Vein endothelial cell (primary cell): ENCODE measurements around the gene NLRP6. TPM values are rescaled to one million over a fixed set of nuclear protein-coding genes. Genes with fewer than 3 reads are reported as not detected.

Experiments used
- small RNA-seq: library from RNA; depleted of rRNA; stranded (forward); fragments of <200 nt; gene quantifications from one replicate; pipeline ENCODE3, GENCODE V24; 2012
- total RNA-seq: library from RNA; depleted of rRNA; stranded (reverse); fragments of >200 nt; gene quantifications from 2 replicates; pipeline ENCODE4 v1.2.3, GENCODE V29; 2012

Gene NLRP6
- total RNA-seq: not detected in 2 replicates

GRCh38 chr11:278001-278951, at the start of gene NLRP6:
TSS of gene NLRP6 (plus strand) at chr11:278407. CDS start at chr11:278570, 163 bp downstream.

GRCh38 chr11:235997-236773, 42.0 kb upstream of the NLRP6 start, which contains the start of gene SIRT3:
TSS of gene SIRT3 (minus strand) at chr11:236342. CDS start at chr11:236328, 14 bp downstream.

DNA sequence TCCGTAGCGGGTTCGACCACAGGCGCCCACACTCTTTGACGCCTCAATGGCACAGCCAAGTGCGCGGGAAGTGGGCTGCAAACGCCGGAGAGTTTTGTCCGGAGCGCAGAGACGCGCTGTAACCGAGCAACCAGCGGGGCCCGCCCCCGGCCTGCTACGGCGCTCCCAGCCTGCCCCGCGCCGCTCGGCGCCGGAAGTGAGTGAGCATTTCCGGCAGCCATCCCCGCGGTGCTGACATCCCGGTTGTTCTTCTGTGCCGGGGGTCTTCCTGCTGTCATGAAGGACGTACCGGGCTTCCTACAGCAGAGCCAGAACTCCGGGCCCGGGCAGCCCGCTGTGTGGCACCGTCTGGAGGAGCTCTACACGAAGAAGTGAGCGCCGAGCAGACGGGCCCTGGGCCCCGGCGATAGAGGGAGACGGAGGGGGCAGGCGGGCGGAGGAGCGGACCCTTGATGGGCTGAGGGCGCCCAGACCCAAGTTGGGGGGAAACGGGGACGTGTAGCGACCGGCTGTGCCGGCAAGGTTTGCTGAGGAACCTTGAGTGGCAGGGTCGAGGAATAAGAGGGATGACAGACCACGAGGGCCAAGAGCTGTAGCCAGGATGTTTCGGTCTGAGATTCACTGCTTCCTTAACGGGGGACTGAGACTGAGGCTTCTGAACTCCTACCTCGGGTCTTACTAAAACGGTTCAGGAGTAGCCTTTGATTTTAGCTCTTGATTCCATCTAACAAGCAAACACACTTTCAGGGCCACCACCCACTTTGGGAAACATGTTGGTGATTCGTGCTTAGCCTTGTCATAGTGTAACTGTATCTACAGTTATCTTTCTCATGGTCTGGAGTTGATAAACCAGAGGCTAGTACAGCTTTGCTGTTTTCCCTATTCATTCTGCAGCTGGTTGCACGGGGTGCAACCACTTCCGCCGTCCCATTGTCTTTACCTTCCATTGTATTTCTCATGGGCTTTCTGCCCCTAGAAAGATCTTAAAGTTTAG, 41.1 kb upstream of the NLRP6 start, which contains the start of gene PSMD13:
Gene PSMD13 (plus strand): TSS at position 203 of the 994 bp plus-strand sequence. CDS start 74 bp downstream, at position 277.

DNA sequence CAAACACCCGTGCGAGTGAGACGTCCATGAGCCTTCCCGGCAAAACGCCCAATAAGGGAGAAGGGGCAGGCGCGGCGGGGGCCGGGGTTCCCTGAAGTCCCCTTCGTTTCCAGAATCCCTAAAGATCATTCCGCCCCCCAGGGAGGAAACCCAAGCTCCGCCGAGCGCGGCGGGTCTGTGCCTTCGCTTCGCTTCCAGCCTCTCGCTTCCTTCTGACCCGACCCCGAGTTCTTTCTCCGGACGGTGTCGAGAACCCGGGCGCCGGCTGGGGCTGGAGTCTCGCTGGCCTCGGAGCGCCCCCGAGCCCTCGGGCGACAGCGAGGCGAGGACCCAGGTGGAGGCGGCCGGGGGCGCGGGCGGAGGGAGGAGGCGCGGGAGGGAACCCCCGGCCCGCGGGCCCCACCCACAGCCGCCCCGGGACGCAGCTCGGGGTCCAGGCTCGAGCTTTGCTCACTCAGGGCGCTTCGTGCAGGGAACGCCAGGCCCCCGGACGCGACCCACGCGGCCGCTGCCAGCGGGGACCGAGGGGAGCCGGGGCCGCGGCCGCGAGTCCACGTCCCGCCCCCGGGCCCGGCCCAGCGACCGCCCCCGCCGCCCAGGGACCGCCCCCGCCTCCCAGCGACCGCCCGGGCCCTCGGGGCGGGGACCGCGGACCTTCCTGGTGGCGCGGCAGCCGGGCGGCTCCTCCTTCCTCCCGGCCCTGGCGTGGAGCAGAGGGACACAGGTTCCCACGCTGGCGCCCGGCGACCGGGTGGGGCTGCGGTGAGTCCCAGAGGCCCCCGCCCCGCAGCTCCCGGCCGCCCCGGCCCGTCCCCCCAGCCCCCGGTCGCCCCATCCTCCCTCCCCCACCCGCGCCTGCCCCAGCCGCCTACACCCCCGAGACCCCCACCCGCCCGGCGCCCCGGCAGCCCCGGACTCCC, 10.5 kb downstream of the NLRP6 start, which contains the start of gene PGGHG:
Gene PGGHG (plus strand): TSS at position 649 of the 920 bp plus-strand sequence. CDS start 691 bp downstream, outside the sequence.

DNA sequence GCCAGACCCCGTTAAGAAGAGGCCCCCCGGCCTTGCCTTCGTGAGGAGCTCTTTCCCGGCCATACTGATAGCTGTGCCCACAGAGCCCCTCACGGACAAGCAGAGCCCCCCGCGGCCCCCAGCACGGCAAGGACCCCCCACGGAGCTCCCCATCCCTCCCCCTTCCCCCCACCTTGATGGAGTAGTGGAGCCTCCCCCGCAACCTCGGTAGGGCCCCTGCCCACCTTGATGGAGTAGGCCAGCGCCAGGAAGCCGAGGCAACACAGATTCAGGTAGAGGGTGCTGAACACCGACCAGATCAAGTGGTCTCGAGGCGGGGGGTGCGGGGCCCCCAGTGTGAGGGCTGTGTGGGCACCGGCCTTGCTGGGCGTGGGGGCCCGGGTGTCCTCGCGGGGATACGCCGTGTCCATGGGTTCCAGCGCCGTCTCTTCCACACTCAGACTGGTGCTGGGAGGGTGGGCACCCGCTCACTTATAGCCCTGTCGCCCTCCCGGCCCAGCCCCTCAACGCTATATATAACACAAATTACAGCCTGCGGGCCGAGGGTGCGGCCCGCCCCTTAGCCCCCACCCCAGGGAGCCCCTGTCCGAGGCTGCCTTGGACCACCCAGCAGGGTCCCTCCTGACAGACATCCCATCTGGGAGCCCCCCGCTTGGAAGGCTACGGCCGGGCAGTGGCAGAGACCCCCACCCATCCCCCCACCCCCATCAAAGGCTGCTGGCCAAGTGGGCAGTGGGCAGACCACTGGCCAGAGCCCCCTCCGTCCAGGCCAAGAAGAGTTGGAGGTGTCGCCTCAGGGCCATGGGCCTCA, 21.1 kb downstream of the NLRP6 start, which contains the start of gene IFITM5:
Gene IFITM5 (minus strand): TSS at position 446 of the 811 bp plus-strand sequence. CDS start 36 bp downstream, at position 410.

GRCh38 chr11:307766-308708, 29.8 kb downstream of the NLRP6 start, which contains the start of gene IFITM2:
TSS of gene IFITM2 (plus strand) at chr11:307816. CDS start at chr11:308193, 377 bp downstream.

DNA sequence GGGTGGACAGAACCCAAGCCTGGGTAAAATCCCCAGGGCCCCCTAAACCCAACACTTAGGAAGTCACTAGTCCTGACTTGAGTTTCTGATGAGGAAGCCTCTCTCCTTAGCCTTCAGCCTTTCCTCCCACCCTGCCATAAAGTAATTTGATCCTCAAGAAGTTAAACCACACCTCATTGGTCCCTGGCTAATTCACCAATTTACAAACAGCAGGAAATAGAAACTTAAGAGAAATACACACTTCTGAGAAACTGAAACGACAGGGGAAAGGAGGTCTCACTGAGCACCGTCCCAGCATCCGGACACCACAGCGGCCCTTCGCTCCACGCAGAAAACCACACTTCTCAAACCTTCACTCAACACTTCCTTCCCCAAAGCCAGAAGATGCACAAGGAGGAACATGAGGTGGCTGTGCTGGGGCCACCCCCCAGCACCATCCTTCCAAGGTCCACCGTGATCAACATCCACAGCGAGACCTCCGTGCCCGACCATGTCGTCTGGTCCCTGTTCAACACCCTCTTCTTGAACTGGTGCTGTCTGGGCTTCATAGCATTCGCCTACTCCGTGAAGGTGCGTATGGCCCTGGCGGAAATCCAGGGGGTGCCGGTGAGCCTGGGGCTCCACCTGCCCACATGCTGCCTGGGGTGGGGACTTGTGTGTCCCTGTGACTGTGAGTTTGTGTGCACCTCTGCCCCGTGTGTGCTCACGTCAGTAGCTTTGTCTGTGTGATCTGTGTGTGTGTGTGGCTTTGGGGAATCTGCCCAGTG, 35.8 kb downstream of the NLRP6 start, which contains the start of gene IFITM1:
Gene IFITM1 (plus strand): TSS at position 254 of the 767 bp plus-strand sequence. CDS start 131 bp downstream, at position 385.

Small RNA genes lying within 50 kb of the gene (small RNA-seq; reads per million reads assigned to genes)
- gene AC136475.6: not detected

Other genes with a start within 250 kb of the NLRP6 start
- not detected in 2 replicates for gene SCGB1C1, start 85.3 kb upstream of the NLRP6 start, total RNA-seq
- 14.3 and 14.4 TPM in 2 replicates for gene BET1L, start 71.0 kb upstream of the NLRP6 start, total RNA-seq
- gene RIC8A, start 70.7 kb upstream of the NLRP6 start, total RNA-seq: 147 and 164 TPM in 2 replicates
- gene SIRT3, start 42.1 kb upstream of the NLRP6 start, total RNA-seq: 6.7 and 10.1 TPM in 2 replicates
- 162 and 206 TPM in 2 replicates for gene PSMD13, start 41.4 kb upstream of the NLRP6 start, total RNA-seq
- gene PGGHG, start 10.7 kb downstream of the NLRP6 start, total RNA-seq: 17.3 and 24.2 TPM in 2 replicates
- gene IFITM5, start 21.1 kb downstream of the NLRP6 start, total RNA-seq: not detected in 2 replicates
- gene IFITM2, start 29.4 kb downstream of the NLRP6 start, total RNA-seq: 67.2 and 73.5 TPM in 2 replicates
- 0.33 and 0.57 TPM in 2 replicates for gene IFITM1, start 35.6 kb downstream of the NLRP6 start, total RNA-seq
- gene IFITM3, start 42.5 kb downstream of the NLRP6 start, total RNA-seq: 55.7 and 70.9 TPM in 2 replicates
- 2.3 and 2.6 TPM in 2 replicates for gene B4GALNT4, start 91.1 kb downstream of the NLRP6 start, total RNA-seq
- gene PKP3, start 115.8 kb downstream of the NLRP6 start, total RNA-seq: 0.65 and 0.86 TPM in 2 replicates
- gene SIGIRR, start 136.6 kb downstream of the NLRP6 start, total RNA-seq: 49.6 and 60.1 TPM in 2 replicates
- gene ANO9, start 163.6 kb downstream of the NLRP6 start, total RNA-seq: 0.33 and 0.48 TPM in 2 replicates
- 35.2 and 37.9 TPM in 2 replicates for gene PTDSS2, start 171.9 kb downstream of the NLRP6 start, total RNA-seq
- 211 and 222 TPM in 2 replicates for gene RNH1, start 228.8 kb downstream of the NLRP6 start, total RNA-seq